Placental pericyte (primary cell): ENCODE data around the gene SLC44A4. TPM values are rescaled to one million over a fixed set of nuclear protein-coding genes. Genes with fewer than 3 reads are reported as not detected.
A peak's percentile ranks its signal among the peaks of the same experiment; 100 is the strongest.

Experiments used
- small RNA-seq: library from RNA; depleted of rRNA; stranded (forward); fragments of <200 nt; gene quantifications from one replicate; pipeline ENCODE3, GENCODE V24; 2012; ENCODE audit warnings: low replicate concordance
- total RNA-seq: library from RNA; depleted of rRNA; stranded (reverse); fragments of >200 nt; gene quantifications from 2 replicates; pipeline ENCODE4 v1.2.3, GENCODE V29; 2012

The SLC44A4 gene
- under 0.01 TPM in 1 of 2 replicates, not detected in the other for total RNA-seq

DNA sequence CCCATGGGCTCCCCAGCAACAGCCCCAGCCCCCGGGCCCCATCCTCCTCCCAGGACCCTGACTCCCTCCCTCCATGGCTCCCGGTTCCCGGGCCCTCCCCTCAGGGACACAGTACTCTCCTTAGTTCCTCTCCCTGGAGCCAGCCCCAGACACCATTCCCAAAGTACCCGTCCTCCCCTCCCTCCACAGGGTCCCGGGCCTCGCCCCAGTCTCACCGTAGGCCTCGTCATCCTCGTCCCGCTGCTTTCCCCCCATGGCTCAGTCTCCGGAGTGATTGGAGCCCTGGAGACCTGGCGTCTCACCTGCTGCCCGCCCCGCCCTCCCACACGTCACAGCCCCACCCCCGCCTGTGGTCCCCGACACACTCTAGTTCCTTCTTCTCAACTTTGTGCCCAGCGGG is at the start of gene SLC44A4:
Gene SLC44A4 (minus strand): TSS at position 272 of the 400 bp plus-strand sequence. CDS start 17 bp downstream, at position 255.

GRCh38 chr6:31927242-31927862 is 48.6 kb upstream of the SLC44A4 start, which contains the start of gene C2:
C2 (plus strand) TSS chr6:31927717; CDS start chr6:31927753, 36 bp downstream.

GRCh38 chr6:31901953-31902643 is 23.3 kb upstream of the SLC44A4 start, which contains the start of gene ZBTB12:
ZBTB12 (minus strand) TSS chr6:31902086; CDS start chr6:31901305, 781 bp downstream.

DNA sequence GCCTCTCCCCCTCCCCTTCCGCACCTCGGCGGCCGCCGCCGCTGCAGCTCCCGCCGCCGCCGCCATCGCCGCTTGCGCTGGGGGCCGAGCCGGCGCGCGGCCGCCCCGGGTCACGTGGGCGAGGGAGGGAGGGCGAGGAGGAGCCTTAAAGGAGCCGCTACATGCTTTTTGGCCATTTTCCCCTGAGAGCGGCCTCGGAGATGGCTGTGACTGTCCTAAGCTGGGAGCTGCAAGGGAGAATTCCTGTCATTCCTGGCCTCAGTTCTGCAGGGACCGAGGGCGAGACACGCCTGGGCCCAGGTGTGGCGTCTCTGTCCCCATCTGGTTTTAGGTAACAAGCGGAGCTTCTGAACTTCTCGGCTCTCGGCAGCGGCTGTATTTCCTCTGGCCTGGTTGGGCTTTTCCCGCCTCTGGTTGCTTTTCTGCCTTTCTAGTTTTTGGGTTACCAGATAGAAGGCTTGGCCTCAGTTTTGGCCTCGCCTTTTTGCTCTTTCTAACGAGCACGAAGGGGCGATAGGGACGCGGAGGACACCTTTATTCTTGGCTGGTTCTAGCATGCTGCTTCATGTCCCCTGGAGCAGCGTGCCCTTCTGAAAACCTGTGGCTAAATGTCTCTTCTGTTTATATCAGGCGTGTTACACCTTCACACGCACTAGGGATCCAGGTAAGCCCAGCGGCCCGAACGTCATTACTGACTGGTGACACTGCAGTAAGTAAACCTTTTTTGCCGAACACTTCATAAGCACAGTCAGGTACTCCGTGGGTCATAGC is 19.0 kb upstream of the SLC44A4 start, which contains the start of gene EHMT2:
Gene EHMT2 (minus strand): TSS at position 87 of the 771 bp plus-strand sequence. CDS start 21 bp downstream, at position 66.

GRCh38 chr6:31862344-31863235 is 16.2 kb downstream of the SLC44A4 start, which contains the start of gene NEU1:
NEU1 (minus strand) TSS chr6:31862821; CDS start chr6:31862776, 45 bp downstream.

DNA sequence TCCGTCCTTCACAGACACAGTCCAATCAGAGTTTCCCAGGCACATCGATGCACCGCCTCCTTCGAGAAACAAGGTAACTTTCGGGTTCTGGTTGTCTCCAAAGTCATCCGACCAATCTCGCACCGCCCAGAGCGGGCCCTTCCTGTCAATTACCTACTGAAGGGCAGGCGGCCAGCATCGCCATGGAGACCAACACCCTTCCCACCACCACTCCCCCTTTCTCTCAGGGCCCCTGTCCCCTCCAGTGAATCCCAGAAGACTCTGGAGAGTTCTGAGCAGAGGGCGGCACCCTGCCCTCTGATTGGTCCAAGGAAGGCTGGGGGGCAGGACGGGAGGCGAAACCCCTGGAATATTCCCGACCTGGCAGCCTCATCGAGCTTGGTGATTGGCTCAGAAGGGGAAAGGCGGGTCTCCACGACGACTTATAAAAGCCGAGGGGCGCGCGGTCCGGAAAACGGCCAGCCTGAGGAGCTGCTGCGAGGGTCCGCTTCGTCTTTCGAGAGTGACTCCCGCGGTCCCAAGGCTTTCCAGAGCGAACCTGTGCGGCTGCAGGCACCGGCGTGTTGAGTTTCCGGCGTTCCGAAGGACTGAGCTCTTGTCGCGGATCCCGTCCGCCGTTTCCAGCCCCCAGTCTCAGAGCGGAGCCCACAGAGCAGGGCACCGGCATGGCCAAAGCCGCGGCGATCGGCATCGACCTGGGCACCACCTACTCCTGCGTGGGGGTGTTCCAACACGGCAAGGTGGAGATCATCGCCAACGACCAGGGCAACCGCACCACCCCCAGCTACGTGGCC is 51.3 kb downstream of the SLC44A4 start, which contains the start of gene HSPA1B:
Gene HSPA1B (plus strand): TSS at position 453 of the 794 bp plus-strand sequence. CDS start 213 bp downstream, at position 666.

GRCh38 chr6:31815025-31815838 is 63.6 kb downstream of the SLC44A4 start, which contains the start of the genes HSPA1A and HSPA1L:
HSPA1A (plus strand) TSS chr6:31815543; CDS start chr6:31815757, 214 bp downstream.
HSPA1L (minus strand) TSS chr6:31815283; CDS start chr6:31811972, 3,311 bp downstream.

Small RNA genes within 50 kb of the gene (small RNA-seq; reads per million reads assigned to genes)
- gene SNORD48 (35.7 reads per million, percentile 97 among the genes with 10 or more reads in this experiment), gene SNORD52 (not detected)

Other genes with a start within 250 kb of the SLC44A4 start
- gene BAG6, start 226.3 kb downstream of the SLC44A4 start, total RNA-seq = 185 and 217 TPM in 2 replicates
- 0.72 and 3.3 TPM in 2 replicates for gene APOM, start 223.1 kb downstream of the SLC44A4 start, total RNA-seq
- gene C6orf47, start 218.2 kb downstream of the SLC44A4 start, total RNA-seq = 17.1 and 25.5 TPM in 2 replicates
- 20.0 and 22.8 TPM in 2 replicates for gene GPANK1, start 214.0 kb downstream of the SLC44A4 start, total RNA-seq
- 198 and 356 TPM in 2 replicates for gene CSNK2B, start 212.9 kb downstream of the SLC44A4 start, total RNA-seq
- gene LY6G5B, start 209.0 kb downstream of the SLC44A4 start, total RNA-seq = 5.2 and 8.3 TPM in 2 replicates
- 0.66 and 2.7 TPM in 2 replicates for gene LY6G5C, start 197.9 kb downstream of the SLC44A4 start, total RNA-seq
- 48.6 and 51.0 TPM in 2 replicates for gene ABHD16A, start 175.7 kb downstream of the SLC44A4 start, total RNA-seq
- not detected in 2 replicates for gene LY6G6F, start 172.1 kb downstream of the SLC44A4 start, total RNA-seq
- gene LY6G6D, start 163.6 kb downstream of the SLC44A4 start, total RNA-seq = not detected in 2 replicates
- gene LY6G6C, start 157.3 kb downstream of the SLC44A4 start, total RNA-seq = not detected in 2 replicates
- not detected in 2 replicates for gene MPIG6B, start 155.6 kb downstream of the SLC44A4 start, total RNA-seq
- gene DDAH2, start 149.7 kb downstream of the SLC44A4 start, total RNA-seq = 36.5 and 45.7 TPM in 2 replicates
- 585 and 1,126 TPM in 2 replicates for gene CLIC1, start 142.5 kb downstream of the SLC44A4 start, total RNA-seq
- 7.0 and 26.8 TPM in 2 replicates for gene MSH5, start 139.0 kb downstream of the SLC44A4 start, total RNA-seq
- gene SAPCD1, start 116.3 kb downstream of the SLC44A4 start, total RNA-seq = 0.44 and 1.1 TPM in 2 replicates
- gene VWA7, start 101.7 kb downstream of the SLC44A4 start, total RNA-seq = 0.14 and 0.44 TPM in 2 replicates
- 51.6 and 105 TPM in 2 replicates for gene VARS1, start 83.2 kb downstream of the SLC44A4 start, total RNA-seq
- gene LSM2, start 72.0 kb downstream of the SLC44A4 start, total RNA-seq = 19.9 and 54.0 TPM in 2 replicates
- 0.72 and 0.88 TPM in 2 replicates for gene HSPA1L, start 63.7 kb downstream of the SLC44A4 start, total RNA-seq
- gene HSPA1A, start 63.5 kb downstream of the SLC44A4 start, total RNA-seq = 81.4 and 101 TPM in 2 replicates
- gene HSPA1B, start 51.3 kb downstream of the SLC44A4 start, total RNA-seq = 78.3 and 86.0 TPM in 2 replicates
- 84.3 and 201 TPM in 2 replicates for gene NEU1, start 16.2 kb downstream of the SLC44A4 start, total RNA-seq
- gene EHMT2, start 18.7 kb upstream of the SLC44A4 start, total RNA-seq = 35.0 and 51.1 TPM in 2 replicates
- gene ZBTB12, start 23.1 kb upstream of the SLC44A4 start, total RNA-seq = 1.4 and 2.8 TPM in 2 replicates
- gene C2, start 48.7 kb upstream of the SLC44A4 start, total RNA-seq = 0.29 and 14.2 TPM in 2 replicates
- gene CFB, start 67.1 kb upstream of the SLC44A4 start, total RNA-seq = 2.3 and 62.8 TPM in 2 replicates
- 125 and 137 TPM in 2 replicates for gene NELFE, start 80.0 kb upstream of the SLC44A4 start, total RNA-seq
- 51.0 and 70.0 TPM in 2 replicates for gene SKIC2, start 80.2 kb upstream of the SLC44A4 start, total RNA-seq
- gene DXO, start 93.1 kb upstream of the SLC44A4 start, total RNA-seq = 17.3 and 31.7 TPM in 2 replicates
- gene C4A, start 103.1 kb upstream of the SLC44A4 start, total RNA-seq = 1.7 and 10.3 TPM in 2 replicates
- gene C4B, start 135.8 kb upstream of the SLC44A4 start, total RNA-seq = 1.4 and 6.3 TPM in 2 replicates
- not detected in 2 replicates for gene CYP21A2, start 159.4 kb upstream of the SLC44A4 start, total RNA-seq
- gene TNXB, start 230.3 kb upstream of the SLC44A4 start, total RNA-seq = 3.0 and 81.8 TPM in 2 replicates
- gene ATF6B, start 249.2 kb upstream of the SLC44A4 start, total RNA-seq = 28.8 and 39.2 TPM in 2 replicates